Activated T-cell treated with anti-CD3 and anti-CD28 coated beads for 1 hour (primary cell): ENCODE data around the gene PRKAR1A.
"Not testable (repeated sequence)": the region's sequence is repeated elsewhere in the genome, so short reads cannot be mapped to it uniquely, and the experiment has no call there.

Experiments
- DNase-seq: peaks from one replicate; pipeline ENCODE4 v3.0.0-alpha.2; 2020; ENCODE audit warnings: low read depth

PRKAR1A gene

GRCh38 chr17:68511671-68512246 lies 471 bp upstream of the PRKAR1A start:
- DNase-seq: peak; percentile 64

DNA sequence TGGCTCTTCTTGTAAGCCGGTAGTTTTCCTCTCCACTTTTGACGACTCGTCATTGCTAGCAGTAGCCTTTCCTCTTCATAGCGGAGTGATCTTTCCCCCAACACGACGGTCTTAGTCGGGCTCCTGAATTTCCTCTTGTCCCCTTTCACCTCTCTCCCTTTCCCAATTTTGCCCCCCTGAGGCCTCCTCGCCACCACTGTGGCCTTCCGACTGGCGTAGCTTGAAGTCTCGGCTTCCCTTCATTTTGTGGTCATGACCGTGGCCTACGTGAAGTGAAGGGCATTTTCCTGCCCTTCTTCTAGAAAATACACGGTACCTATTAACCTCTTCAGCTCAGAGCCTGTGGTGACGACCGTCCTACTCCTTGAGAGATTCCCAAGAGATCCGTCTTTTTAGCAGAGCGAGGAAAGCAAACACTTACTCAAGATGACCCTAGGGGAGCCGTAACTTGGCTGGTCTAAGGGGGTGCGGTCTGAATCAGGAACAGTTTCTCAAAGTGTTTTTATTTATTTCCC lies 787 bp downstream of the PRKAR1A start:
- no peak for DNase-seq

DNA sequence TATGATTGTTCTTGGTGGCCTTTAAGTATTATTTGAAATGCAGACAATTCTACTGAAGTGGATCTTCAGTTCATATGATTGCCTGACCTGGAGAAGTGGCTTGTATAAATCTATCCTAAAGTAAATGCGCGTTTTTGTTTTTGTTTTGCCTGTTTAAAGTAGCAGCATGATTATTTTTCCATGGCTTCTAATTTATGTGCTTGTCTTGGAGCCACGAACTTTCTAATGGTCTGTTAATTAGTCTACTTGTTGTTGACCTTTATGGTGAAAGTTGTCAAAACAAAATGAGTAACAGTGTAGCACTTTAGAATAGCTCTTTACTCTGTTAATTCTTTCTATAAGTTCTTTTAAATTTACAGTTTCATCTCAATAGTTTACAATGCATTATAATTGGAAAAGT lies 1.7 kb downstream of the PRKAR1A start:
- no peak for DNase-seq

GRCh38 chr17:68514831-68515635 lies 2.8 kb downstream of the PRKAR1A start:
- no peak for DNase-seq

DNA sequence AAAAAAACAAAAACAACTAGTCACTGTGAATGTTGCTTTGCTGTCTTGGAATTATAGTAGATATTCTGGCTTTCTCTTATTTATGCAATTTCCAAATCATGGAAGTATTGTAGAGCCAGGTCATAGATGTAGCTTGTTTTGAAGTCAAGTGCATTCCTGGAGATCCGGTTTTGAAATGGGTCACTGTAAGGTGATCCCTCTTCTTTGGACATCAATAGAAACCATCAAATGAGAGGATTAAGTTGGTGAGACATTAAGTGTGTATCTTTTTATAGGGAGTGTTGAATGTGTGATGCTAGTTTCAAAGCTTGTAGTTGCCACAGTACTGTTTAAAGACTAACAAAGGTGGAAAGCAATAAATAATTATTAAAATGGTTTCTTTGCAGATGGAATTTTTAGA lies 4.5 kb downstream of the PRKAR1A start:
- DNase-seq: no peak

- DNase-seq: not testable (repeated sequence)
Measured at GRCh38 chr17:68517605-68518004, 5.4 kb downstream of the PRKAR1A start.

DNA sequence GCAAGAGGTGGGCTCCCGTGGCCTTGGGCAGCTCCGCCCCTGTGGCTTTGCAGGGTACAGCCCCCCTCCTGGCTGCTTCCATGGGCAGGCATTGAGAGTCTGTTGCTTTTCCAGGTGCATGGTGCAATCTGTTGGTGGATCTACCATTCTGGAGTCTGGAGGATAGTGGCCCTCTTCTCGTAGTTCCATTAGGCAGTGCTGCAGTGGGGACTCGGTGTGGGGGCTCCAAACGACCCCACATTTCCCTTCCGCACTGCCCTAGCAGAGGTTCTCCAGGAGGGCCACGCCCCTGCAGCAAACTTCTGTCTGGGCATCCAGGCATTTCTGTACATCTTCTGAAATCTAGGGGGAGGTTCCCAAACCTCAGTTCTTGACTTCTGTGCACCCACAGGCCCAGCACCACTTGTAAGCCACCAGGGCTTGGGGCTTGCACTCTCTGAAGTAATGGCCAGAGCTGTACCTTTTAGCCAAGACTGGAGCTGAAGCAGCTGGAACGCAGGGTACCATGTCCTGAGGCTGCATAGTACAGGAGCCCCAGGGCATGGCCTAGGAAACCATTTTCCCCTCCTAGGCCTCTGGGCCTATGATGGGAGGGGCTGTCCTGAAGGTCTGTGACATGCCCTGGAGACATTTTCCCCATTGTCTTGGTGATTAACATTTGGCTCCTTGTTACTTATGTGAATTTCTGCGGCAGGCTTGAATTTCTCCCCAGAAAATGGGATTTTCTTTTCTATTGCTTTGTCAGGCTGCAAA lies 6.0 kb downstream of the PRKAR1A start:
- no peak for DNase-seq

DNA sequence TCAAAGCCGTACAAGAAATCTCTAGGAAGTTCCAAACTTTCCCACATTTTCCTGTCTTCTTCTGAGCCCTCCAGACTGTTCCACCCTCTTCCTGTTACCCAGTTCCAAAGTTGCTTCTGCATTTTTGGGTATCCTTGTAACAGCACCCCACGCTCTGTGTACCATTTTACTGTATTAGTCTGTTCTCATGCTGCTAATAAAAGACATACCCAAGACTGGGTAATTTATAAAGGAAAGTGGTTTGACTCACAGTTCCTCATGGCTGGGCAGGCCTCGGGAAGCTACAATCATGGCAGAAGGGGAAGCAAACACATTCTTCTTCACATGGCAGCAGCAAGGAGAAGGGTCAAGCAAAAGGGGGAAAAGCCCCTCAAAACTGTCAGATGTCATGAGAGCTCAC lies 6.8 kb downstream of the PRKAR1A start:
- DNase-seq: not testable (repeated sequence)

DNA sequence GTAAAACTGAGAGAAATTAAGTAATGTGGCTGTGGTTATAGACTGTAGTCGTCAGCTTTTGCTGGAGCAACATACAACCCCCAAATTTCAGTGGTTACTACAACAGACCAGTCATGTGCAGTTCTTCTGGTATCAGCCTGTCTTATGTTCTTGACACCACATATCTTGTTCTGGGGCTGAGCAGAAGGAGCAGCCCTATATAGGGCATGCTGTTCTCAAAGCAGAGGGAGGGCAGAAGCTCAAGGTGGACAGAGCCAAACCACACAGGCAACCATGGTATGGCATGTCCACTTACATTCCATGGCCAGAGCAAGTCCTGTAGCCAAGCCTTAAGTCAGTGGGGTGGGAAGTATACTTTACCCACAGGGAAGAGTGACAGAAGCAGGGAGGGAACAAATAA lies 7.7 kb downstream of the PRKAR1A start:
- DNase-seq: no peak

- no peak for DNase-seq
Measured at GRCh38 chr17:68522266-68522665, 10.0 kb downstream of the PRKAR1A start.

- DNase-seq: no peak
Measured at GRCh38 chr17:68526548-68526947, 14.3 kb downstream of the PRKAR1A start.

GRCh38 chr17:68527314-68527713 lies 15.1 kb downstream of the PRKAR1A start:
- no peak for DNase-seq

GRCh38 chr17:68531252-68531651 lies 19.0 kb downstream of the PRKAR1A start:
- no peak for DNase-seq

DNA sequence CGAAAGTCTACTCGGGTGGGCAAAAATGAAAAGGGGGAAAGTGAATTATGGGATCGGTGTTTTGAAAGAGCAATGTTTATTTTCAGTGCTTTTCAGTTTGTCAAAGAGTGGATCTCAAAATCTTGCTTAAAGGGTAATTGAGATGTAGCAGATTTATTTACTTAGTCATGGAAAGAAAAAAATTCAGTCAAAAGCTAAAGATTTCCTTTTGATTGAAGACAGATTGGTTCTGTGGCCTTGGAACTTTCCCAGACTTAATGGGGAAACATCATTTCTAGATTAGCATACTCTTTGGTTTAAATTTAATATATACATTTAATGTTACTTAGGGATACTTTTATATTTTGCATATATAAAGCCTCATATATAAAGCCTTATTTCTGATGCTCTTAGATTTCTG lies 20.6 kb downstream of the PRKAR1A start:
- no peak for DNase-seq

GRCh38 chr17:68533887-68534694 lies 21.9 kb downstream of the PRKAR1A start:
- DNase-seq: no peak

DNA sequence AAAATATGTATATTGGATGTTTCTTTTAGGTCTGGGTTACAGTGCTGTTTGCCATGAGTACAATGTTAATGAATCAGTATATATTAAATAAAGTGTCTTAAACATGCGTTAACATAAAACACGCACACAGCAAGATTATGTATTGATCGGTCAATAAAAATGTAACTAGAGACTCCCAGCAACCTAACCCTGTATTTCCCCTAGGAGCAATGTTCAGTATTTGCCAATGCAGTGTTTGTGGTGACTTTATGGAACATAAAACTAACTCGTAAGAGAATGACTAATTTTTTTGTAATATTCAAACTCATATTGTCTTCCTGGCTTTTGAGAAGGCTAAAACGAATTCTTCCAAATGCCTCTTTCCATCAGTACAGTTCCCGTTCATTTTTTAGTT lies 22.5 kb downstream of the PRKAR1A start:
- DNase-seq: no peak

DNA sequence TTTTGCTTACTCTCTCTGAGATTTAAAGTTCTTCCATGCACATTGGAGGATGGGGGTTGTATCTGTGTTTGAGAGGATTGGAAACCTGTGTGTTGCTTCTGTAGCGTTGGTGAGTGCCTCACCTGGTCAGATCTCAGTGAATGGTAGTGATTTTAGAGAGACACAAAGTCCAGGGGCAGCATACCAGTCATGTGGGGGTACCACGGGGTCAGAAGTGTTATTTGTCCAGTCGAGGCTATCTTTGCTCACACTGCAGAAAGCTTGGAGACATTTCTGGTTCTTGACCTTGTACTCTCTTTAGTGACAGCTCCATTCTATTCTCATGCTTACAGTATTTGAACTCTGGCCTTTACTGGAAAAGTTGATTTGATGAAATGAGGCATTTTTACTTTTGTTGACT lies 23.7 kb downstream of the PRKAR1A start:
- no peak for DNase-seq

DNA sequence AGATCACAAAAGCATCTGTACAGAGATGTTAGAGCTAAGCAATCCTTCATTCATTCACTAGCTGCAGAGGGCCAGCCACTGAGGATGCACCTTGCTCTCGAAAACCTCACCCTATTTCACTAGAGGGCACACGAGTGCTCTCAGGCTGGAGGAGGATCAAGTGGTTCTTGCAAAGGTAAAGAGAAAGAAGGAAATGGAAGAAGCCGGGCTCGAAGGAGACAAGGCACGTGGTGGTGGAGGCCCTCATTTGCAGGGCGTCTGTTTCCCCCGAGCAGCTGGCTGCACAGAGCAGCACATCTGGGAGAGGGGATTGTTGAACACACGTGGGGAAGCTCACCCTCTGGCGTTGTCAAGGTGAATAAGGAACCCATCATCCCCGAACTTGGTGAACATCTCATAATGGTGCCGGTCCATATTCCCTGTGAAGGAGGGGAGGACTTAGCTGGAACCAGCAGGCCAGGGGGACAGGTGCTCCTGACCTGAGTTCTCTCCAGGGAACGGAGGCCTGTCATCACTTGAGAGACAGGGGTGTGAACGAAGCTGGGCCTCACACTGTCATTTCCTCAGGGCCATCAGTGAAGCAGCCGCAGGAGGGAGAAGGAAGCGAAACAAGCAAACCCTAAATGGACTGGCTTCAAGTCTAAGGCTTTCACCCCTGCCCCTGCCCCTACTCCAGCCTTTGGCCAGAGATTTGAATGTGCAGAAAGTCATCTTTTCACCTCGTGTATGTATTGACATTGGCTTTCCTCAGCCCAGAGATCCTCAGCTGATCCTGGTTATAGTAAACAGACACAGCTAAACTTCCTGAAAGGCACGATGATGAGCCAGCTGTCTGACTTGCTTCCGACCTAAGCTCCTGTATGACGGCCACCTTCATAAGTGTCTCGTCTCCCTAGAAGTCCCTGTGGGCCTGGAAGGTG lies 27.6 kb downstream of the PRKAR1A start:
- no peak for DNase-seq

DNA sequence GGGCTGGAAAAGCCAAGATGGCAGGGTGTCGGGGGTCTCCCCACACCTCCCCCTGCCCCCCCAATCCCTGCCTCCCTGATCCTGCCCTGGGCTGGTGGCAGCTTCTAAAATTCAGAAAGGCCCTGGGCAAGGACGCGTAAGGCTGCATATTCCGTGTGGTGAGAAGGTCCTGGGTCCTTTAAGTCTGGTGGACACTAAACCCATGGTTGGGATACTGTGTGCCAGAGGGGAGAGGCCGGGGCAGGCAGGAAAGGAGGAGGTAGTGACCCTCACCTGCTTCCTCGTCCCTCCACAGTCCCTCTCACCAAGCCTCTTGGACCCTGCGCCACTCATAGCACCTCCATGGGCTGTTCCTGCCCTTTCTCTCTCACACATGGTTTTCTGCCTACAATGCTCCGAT lies 28.8 kb downstream of the PRKAR1A start:
- DNase-seq: no peak

GRCh38 chr17:68541816-68542215 lies 29.6 kb downstream of the PRKAR1A start:
- DNase-seq: no peak
